Activated naive CD4-positive, alpha-beta T cell treated with Interleukin-2 at 50 U/mL for 16 hours (primary cell): ENCODE measurements around the gene IFNA14.
A peak's percentile ranks its signal among the peaks of the same experiment; 100 is the strongest.
"Not testable (repeated sequence)": the region's sequence is repeated elsewhere in the genome, so short reads cannot be mapped to it uniquely, and the experiment has no call there.

Experiments used
- DNase-seq: peaks from one replicate; pipeline ENCODE4 v3.0.0-alpha.2; 2020

Gene IFNA14

DNA sequence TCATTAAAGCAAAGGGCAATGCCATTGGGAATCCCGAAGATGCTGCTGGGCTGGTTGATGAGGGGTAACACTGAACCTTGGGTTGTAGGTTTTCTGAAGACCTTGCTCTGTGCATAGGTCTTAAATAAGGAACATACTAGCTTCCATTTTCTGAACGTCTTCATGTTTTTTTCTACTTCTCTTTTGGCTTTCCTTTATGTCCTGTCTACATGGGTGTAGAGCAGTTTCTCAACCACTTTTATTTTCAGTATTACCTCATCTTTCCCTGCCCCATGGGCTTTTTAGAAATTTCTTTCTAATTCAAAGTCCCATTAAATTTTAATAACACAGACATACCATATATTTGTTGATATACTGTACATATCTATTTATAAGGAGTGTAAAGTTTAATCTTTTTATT, at the start of gene IFNA14:
TSS of gene IFNA14 (minus strand) at position 95 of the 400 bp plus-strand sequence. CDS start at position 25, 70 bp downstream.
- no peak for DNase-seq

DNA sequence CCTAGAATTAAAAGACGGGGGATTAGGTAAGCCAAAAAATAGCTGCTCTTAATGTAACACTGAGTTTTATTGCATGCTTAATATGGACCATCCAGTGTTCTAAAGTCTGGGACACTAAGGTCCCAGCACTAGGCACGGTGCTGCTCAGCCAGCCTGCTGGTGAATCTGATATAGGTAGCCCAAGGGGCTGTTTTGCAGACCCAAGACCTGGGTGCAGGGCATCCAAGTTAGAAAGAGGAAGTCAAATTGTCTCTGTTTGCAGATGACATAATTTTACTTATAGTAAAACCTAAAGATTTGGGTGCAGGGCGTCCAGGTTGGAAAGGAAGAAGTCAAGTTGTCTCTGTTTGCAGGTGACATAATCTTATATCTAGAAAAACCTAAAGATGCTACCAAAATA, 47.5 kb upstream of the IFNA14 start:
- no peak for DNase-seq

DNA sequence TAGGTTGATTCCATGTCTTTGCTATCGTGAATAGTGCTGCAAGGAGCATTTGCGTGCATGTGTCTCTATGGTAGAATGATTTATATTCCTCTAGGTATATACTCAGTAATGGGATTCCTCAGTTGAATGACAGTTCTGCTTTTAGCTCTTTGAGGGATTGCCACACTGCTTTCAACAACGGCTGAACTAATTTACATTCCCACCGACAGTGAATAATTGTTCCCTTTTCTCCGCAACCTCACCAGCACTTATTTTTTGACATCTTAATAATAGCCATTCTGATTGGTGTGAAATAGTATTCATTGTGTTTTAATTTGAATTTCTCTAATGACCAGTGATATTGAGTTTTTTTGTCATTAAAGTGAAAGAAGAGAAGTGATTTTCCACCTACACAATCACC, 46.9 kb upstream of the IFNA14 start:
- no peak for DNase-seq

DNA sequence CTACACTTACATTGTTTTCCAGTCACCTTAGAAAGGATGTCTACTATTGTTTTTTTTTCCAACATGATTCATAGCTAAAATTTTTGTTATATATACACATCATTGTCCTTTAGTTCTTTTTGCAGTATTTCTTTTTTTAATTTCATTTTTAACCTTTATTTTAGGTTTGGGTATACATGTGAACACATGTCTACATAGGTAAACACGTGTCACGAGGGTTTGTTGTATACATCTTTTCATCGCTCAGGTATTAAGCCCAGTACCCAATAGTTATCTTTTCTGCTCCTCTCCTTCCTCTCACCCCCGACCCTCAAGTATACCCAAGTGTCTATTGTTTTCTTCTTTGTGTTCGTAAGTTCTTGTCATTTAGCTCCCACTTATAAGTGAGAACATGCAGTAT, 46.3 kb upstream of the IFNA14 start:
- no peak for DNase-seq

DNA sequence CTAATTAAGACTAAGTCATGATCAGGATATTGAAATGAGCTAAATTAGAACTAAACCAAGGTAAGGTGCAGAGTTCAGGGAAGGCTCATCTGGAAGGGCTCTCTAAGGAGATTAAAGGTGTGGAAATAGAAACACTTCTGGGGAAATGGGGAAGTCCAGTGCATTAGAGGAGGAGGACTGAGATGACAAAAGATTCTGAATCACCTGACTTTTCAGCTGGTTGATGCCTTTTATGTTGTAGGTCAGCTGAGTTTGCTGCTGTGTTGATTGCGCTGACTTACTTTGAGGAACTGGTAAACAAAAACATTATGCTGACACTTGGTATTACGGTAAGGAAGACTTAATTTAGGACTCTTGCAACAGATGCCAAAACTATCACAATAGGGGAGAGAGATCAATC, 41.5 kb upstream of the IFNA14 start:
- no peak for DNase-seq

- no peak for DNase-seq
Observed at GRCh38 chr9:21268347-21268657, 28.5 kb upstream of the IFNA14 start.

DNA sequence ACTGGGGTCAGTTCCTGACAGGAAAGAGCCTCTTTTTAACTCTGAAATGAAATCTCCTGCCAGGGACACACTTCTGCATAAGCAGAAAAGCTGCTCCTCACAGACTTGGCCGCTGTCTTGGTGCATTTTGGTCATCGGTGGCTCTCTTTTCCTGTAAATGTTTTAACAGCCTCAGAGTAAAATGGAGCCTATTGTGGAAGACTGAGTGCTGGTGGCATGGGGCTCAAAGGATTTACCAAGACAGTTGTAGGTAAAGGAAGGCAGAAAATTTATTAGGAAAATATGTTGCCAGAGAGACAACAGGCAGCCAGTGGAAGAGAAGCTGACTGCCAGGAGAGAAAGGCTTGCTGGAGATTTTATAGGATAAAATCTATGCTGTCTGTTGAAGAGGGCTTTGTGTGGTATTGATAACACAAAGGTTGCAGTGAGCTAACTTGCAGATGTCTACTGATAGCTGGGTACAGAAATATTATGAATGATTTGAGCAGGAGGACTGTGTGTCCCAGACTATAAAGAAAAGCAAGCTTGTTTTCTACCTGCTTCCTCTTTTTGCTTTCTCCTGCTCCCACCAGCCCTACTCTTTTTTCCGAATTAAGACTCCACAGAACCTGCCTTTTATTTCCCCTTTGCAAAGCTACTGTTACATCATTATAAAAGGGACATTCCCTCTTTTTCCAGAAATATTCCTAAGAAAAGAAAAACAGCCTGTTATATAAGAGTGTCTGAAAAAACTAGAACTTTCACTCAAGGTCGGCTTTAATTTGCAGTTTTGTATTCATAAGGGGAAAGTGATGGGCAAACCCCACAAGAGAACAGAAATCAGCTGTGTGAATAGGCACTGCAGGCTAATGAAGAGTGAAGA, 27.9 kb upstream of the IFNA14 start:
- no peak for DNase-seq

GRCh38 chr9:21266733-21267484, 27.1 kb upstream of the IFNA14 start:
- no peak for DNase-seq

DNA sequence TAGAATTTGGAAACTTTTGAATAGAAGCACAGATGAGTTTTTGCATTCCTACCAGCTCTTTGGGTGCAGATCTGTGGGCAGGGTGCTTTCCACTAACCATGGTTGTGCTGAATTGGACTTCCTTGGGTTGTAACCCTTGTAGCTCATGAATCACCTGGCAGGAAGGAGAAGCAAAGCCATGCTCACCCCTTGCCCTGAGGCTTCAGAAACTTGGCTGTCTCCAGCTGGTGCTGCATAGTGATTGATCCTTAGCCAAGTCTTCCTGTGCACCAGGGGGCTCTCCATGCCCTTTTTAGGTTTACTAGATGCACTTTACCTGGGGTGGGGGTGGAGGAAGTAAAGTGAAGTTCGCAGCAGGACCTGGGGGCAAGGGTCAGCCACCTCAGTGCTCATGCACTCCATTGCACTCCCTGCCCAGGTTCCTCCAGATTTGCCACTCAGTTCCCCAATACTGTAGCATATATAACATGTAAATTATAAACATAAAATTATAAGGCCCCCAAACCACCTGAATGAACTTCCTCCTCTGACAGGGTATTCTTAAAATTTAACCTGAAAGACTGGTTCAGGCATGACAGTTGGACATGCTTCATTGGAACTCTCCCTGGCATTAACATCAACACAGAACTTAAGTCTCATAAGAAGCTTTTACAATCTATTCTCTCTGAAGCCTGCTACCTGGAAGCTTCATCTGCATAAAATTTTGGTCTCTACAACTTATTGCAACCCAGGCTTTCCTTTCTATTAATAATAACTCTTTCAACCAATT, 25.8 kb upstream of the IFNA14 start:
- DNase-seq: no peak

DNA sequence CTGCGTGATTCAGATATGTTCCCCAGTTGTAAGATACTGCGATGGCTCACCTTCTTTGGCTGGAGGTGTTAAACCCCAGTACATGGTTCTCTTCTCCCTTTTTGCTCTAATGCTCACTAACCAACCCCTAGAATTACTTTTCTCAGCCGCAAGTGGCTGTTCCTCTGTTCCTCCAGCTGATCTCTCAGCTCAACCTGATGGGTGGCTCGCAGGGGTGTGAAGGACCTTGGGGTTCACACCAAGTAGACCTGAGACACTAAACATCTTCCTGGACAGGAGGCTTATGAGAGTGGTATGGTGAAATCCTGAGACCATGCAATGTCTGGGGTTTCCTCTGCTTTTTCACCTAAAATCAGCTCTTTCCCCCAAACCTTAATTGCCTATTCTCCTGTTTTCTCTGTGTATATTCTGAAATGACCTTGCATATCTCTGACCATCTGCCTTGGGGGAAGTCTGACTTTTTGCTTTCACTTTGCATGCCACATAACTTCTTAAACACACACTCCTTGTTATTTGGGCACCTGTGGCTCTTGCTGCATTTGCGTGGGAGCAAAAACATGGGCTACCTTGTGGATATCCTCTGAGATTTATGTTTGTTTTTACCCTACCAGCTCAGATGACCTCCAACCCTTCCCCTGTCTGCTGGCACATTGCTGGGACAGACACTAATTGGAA, 15.9 kb upstream of the IFNA14 start:
- no peak for DNase-seq

GRCh38 chr9:21252721-21253547, 13.1 kb upstream of the IFNA14 start:
- DNase-seq: no peak

DNA sequence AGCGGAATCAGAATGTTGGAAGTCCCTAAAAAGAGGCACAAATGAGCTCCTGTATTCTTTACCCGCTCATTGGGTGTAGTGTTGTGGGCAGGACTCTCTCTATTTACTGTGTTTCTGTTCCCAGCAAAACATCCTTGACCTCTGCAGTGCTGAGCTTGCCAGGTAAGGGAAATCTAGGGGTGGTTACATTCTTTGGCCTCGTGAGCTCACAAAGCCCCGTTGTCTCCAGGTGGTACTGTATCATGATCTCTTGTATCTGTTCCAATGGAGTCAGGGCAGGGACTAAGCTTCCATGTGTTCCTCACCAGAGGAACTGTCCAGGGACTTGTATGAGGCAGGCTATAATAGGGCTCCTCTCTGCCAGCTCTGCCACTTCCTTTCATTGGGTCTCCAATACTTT, 11.8 kb upstream of the IFNA14 start:
- no peak for DNase-seq

DNA sequence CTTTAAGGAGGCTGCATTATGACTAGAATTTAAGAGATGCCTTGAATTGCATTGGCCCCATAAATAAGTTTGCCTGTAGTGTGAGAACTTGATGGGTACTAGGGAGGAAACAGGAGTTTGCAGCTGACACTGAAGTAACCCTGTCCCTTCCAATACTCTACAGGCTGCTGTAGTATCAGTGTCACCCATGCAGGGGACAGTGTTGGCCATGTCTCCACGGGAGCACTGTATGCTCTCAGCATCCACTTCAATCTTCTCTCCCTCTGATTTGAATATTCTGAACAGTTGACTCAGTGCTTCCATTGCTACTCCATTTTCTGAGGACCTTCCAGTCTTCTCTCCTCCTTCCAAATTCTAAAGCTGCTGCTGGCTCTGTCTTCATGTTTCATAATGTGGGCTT, 11.4 kb upstream of the IFNA14 start:
- no peak for DNase-seq

DNA sequence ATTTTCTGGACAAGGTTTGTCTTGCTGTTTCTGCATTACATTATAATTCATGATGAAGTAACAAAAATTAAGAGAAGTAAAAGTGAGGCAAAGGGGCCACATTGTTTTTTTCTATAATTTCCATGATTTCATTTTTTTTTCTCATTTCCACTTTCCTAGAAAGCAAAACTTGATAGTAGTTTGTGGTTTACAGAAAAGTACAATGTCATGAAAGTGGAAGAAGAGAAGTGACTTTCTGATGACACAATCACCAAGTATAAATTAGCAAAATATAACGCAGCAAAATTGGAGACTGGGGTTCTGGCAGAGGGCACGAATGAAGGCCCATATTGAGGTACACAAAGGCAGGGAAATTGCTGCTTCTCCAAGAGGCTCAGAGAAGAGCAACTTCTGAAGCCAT, 5.0 kb upstream of the IFNA14 start:
- DNase-seq: no peak

DNA sequence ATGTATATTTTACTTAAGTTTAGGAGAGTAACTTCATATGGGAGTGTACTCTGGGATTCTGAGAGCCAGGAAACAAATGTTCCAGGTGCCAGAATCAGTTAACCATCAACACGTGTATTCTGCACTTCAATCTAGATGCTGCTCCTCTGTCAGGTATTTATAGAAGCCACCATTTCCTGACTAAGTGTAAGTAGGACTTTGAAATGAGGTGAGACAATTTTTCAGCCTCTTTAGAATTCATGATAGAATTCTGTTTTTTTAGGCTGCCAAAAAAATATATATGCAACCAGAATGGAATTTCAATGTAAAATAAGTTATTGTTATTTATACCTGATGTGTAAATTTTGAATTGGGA, 3.5 kb downstream of the IFNA14 start:
- not testable (repeated sequence) for DNase-seq

- peak; percentile 11 for DNase-seq
Observed at GRCh38 chr9:21235468-21236359, 4.1 kb downstream of the IFNA14 start.

DNA sequence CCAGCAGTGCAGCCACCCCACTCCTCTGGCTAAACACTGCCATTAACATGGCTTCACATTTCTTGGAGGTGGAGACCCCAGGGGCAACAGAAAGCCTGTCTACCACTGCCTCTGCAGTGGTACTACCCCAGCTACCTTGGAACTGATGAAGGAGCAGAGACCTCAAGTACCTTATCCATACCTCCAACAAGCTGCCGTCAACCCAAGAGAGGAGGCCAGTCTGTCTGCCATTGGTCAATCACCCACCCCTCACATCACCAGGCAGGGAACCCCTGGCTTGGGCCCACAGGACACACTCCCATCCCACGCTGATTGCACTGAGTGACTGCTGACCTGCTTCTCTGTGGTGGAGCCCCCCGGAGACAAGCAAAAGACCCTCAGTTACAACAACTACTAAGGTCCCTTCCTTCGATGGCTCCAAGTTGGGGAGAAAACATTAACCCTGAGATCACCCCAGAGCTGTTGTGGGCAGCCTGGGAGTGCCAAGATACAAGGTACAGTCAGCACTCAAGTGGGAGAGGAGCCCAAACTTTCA, 5.6 kb downstream of the IFNA14 start:
- DNase-seq: no peak

GRCh38 chr9:21233258-21233657, 6.5 kb downstream of the IFNA14 start:
- no peak for DNase-seq

- no peak for DNase-seq
Observed at GRCh38 chr9:21228122-21228521, 11.7 kb downstream of the IFNA14 start, which contains the start of gene IFNA17. IFNA17 (minus strand) TSS chr9:21228222; CDS start chr9:21228173, 49 bp downstream.

GRCh38 chr9:21217211-21217610, 22.6 kb downstream of the IFNA14 start, which contains the start of gene IFNA16:
IFNA16 (minus strand) TSS chr9:21217311; CDS start chr9:21217305, 6 bp downstream.
- not testable (repeated sequence) for DNase-seq
